Type B pancreatic cell (in vitro differentiated cells): ENCODE measurements around the gene CA14. TPM values are rescaled to one million over a fixed set of nuclear protein-coding genes. Genes with fewer than 3 reads are reported as not detected.
"Not testable (repeated sequence)": the region's sequence is repeated elsewhere in the genome, so short reads cannot be mapped to it uniquely, and the experiment has no call there.

Experiments used
- DNase-seq: peaks from one replicate; pipeline ENCODE4 v3.0.0; 2021; ENCODE audit warnings: mixed read lengths; ENCODE audit not compliant: unreplicated experiment; ENCODE audit errors: extremely low spot score
- H3K27ac Mint-ChIP-seq: 2 replicates; pipeline ENCODE4 v1.8.0; 2021; ENCODE audit warnings: mild to moderate bottlenecking, mixed read lengths
- H3K27me3 Mint-ChIP-seq: 2 replicates; pipeline ENCODE4 v1.8.0; 2021; ENCODE audit warnings: mixed read lengths
- H3K36me3 Mint-ChIP-seq: 2 replicates; pipeline ENCODE4 v1.8.0; 2021; ENCODE audit warnings: mixed read lengths
- H3K4me1 Mint-ChIP-seq: one replicate; pipeline ENCODE4 v1.8.0; 2021; ENCODE audit warnings: mixed read lengths; ENCODE audit not compliant: unreplicated experiment
- H3K4me3 Mint-ChIP-seq: 2 replicates; pipeline ENCODE4 v1.8.0; 2021; ENCODE audit warnings: mild to moderate bottlenecking, mixed read lengths
- H3K9me3 Mint-ChIP-seq: 2 replicates; pipeline ENCODE4 v1.8.0; 2021; ENCODE audit warnings: mixed read lengths
- total RNA-seq: library from RNA; stranded (reverse); gene quantifications from 2 replicates; pipeline ENCODE4 v1.2.1, GENCODE V29; 2021; ENCODE audit warnings: low replicate concordance
- TF ChIP-seq, protein P1 (sequence below): fragments of 200-600 bp; sonication (generic); conservative IDR thresholded peaks from 2 replicates; pipeline ENCODE4 v1.5.0; 2021; ENCODE audit warnings: antibody characterized with exemption, mild to moderate bottlenecking

CA14 gene
- total RNA-seq, 1 donor from 2014 or later: 42.9 TPM

DNA sequence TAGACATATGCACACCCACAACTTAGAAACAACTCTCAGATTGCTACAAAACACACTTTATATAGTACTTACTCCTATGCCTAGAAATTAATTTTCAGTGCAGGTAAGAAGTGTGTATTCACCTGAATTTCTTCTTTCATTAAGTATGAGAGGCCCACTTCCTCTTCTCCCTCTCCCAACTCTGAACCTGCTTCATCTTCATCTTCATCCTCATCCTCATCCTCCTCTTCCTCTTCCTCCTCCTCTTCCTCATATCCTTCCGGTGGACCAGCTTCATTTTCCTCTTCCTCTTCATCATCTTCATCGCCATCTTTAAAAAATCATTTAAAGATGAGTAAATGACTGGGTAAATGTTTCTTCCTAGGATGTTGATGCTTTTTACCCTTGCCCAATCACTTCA lies 31.1 kb upstream of the CA14 start:
- H3K36me3 Mint-ChIP-seq: peaks cover 48% of the 10 kb centered on the region
- H3K9me3 Mint-ChIP-seq: no peaks in the 10 kb centered on the region
- no peak for DNase-seq
- no peaks in the 10 kb centered on the region for H3K4me1 Mint-ChIP-seq
- TF ChIP-seq, protein P1, sequence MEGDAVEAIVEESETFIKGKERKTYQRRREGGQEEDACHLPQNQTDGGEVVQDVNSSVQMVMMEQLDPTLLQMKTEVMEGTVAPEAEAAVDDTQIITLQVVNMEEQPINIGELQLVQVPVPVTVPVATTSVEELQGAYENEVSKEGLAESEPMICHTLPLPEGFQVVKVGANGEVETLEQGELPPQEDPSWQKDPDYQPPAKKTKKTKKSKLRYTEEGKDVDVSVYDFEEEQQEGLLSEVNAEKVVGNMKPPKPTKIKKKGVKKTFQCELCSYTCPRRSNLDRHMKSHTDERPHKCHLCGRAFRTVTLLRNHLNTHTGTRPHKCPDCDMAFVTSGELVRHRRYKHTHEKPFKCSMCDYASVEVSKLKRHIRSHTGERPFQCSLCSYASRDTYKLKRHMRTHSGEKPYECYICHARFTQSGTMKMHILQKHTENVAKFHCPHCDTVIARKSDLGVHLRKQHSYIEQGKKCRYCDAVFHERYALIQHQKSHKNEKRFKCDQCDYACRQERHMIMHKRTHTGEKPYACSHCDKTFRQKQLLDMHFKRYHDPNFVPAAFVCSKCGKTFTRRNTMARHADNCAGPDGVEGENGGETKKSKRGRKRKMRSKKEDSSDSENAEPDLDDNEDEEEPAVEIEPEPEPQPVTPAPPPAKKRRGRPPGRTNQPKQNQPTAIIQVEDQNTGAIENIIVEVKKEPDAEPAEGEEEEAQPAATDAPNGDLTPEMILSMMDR: no peak
- no peak overlapping the region for H3K4me3 Mint-ChIP-seq
- no peaks in the 10 kb centered on the region for H3K27me3 Mint-ChIP-seq
- H3K27ac Mint-ChIP-seq: no peak overlapping the region

DNA sequence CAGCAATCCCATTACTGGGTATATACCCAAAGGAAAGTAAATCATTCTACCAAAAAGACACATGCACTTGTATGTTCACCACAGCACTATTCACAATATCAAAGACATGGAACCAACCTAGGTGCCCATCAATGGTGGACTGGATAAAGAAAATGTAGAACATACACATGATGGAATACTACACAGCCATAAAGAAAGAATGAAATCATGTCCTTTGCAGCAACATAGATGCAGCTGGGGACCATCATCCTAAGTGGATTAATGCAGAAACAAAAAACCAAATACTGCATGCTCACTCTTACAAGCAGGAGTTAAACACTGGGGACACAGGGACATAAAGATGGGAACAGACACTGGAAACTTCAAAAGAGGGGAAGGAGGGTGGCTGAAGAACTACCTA lies 30.3 kb upstream of the CA14 start:
- Mint-ChIP-seq H3K27ac (no peak overlapping the region), H3K27me3 (no peaks in the 10 kb centered on the region), H3K9me3 (no peaks in the 10 kb centered on the region), H3K36me3 (peaks cover 48% of the 10 kb centered on the region), H3K4me1 (no peaks in the 10 kb centered on the region), H3K4me3 (no peak overlapping the region)
- TF ChIP-seq, protein P1: no peak
- no peak for DNase-seq

DNA sequence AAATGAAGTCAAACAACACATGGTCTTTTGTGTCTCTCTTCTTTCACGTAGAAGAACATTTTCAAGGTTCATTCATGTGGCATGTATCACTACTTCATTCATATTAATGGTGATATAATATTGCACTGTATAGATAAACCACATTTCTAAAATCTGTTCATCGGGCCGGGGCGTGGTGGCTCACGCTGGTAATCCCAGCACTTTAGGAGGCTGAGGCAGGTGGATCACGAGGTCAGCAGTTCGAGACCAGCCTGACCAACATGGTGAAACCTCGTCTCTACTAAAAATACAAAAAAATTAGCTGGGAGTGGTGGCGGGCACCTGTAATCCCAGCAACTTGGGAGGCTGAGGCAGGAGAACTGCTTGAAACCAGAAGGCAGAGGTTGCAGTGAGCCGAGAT lies 29.3 kb upstream of the CA14 start:
- not testable (repeated sequence) for H3K27ac Mint-ChIP-seq, H3K9me3 Mint-ChIP-seq, H3K27me3 Mint-ChIP-seq, H3K4me3 Mint-ChIP-seq, H3K4me1 Mint-ChIP-seq, DNase-seq
- peaks cover 44% of the 10 kb centered on the region for H3K36me3 Mint-ChIP-seq

DNA sequence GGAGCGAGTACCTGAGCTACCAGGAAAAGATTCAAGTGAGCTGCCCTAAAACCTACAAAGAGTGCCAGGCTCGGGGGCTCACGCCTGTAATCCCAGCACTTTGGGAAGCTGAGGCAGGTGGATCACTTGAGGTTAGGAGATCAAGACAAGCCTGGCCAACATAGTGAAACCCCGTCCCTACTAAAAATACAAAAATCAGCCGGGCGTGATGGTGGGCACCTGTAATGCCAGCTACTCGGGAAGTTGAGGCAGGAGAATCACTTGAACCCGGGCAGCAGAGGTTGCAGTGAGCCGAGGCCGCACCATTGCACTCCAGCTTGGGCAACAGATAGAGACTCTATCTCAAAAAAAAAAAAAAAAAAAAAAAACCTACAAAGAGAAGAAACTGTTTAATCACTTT lies 24.7 kb upstream of the CA14 start:
- H3K4me3 Mint-ChIP-seq: peak overlapping the region; percentile 57
- H3K36me3 Mint-ChIP-seq: peaks cover 11% of the 10 kb centered on the region
- DNase-seq: peak; percentile 27
- H3K27me3 Mint-ChIP-seq, H3K4me1 Mint-ChIP-seq, H3K27ac Mint-ChIP-seq, H3K9me3 Mint-ChIP-seq: not testable (repeated sequence)

DNA sequence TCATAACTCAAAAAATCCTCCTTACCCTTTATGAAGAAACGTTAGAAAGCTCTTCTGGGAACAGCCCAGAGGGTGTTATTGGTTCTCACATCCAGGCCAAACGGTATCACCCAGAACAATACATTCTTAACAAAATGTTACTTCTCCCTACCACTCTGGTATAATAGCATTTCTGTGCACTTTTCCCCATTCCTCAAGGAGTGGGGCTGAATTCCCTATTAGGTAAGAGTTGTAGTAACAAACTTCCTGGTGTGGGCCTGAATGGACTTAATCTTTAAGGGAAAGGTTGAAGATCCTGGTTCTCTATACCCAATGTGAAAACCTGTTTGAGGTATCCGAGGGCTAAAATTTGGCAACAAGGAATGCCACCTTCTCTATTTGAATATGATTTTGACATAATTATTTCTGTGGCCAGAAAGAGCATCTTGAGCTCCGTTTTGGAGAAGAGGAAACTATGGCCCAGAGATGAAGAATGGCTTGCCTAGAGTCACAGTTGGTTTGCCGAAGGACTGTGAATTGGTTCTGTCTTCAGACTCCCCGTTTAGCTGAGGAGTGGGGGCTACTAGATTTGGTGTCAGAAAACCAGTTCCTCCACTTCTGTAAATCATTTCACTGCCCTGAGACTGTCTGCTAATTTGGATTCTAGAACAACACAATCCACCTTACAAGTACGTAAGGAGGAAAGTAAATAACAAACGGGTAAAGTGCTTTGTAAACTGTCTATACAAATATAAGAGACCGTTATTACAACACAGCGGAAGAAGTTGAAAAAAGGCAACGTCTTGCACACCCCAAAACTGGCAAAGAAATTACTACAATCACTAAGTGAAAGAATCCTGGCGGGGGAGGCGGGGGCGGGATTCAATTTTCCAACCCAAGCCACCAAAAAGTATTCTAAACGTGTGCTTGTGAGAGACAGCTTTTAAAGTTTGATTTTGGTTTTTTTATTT lies 23.9 kb upstream of the CA14 start:
- DNase-seq: peak; percentile 27
- Mint-ChIP-seq H3K27ac (peak overlapping the region; percentile 94), H3K4me3 (no peak overlapping the region), H3K9me3 (no peaks in the 10 kb centered on the region), H3K4me1 (peaks cover 9% of the 10 kb centered on the region), H3K27me3 (no peaks in the 10 kb centered on the region), H3K36me3 (peaks cover 8% of the 10 kb centered on the region)
- TF ChIP-seq, protein P1: no peak

DNA sequence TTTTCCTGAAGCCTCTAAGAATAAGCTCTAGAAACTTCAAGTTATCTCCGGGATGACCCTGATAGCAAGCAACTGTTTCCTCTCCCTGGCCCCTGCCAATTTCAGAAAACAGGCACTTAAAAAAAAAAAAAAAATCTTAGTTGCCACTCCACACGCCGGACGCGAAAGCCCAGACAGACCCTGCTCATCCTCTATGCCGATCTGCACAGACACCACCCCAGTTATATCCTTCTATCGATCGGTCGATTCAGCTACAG lies 23.3 kb upstream of the CA14 start:
- DNase-seq: no peak
- TF ChIP-seq, protein P1: no peak
- peak overlapping the region; percentile 94 for H3K27ac Mint-ChIP-seq
- H3K4me1 Mint-ChIP-seq: peaks cover 9% of the 10 kb centered on the region
- H3K36me3 Mint-ChIP-seq: peaks cover 4% of the 10 kb centered on the region
- H3K27me3 Mint-ChIP-seq: no peaks in the 10 kb centered on the region
- H3K4me3 Mint-ChIP-seq: no peak overlapping the region
- H3K9me3 Mint-ChIP-seq: no peaks in the 10 kb centered on the region
